B cell (primary cell): ENCODE results near the gene SEZ6L. TPM values are rescaled to one million over a fixed set of nuclear protein-coding genes. Genes with fewer than 3 reads are reported as not detected.

ENCODE experiments used
- ATAC-seq: fragments of 200-7000 bp; cut with Tn5 transposase; one replicate; pipeline ENCODE4 v1.10.0; 2021; ENCODE audit warnings: low read depth, mild to moderate bottlenecking, moderate number of reproducible peaks, moderate library complexity
- CTCF ChIA-PET: fragments of 350-600 bp; sonication (Branson Sonifier 250); formaldehyde crosslinking; loops from one replicate; lab custom pipeline; 2021; ENCODE audit warnings: antibody characterized with exemption, inconsistent platforms; lab: Charles Lee
- POLR2A ChIA-PET: fragments of 350-600 bp; sonication (Branson Sonifier 250); formaldehyde crosslinking; loops from one replicate; lab custom pipeline; 2021; ENCODE audit warnings: antibody characterized with exemption; lab: Charles Lee
- DNase-seq: peaks from one replicate; pipeline ENCODE4 v3.0.0; 2013
- H2AFZ ChIP-seq: 2 replicates; pipeline ENCODE4 v1.6.1; 2012; ENCODE audit warnings: mild to moderate bottlenecking, low read depth, low read length; ENCODE audit not compliant: insufficient read depth, poor library complexity, severe bottlenecking
- H3K27ac ChIP-seq, 2 donors: 1 replicate in 1 of 2; 2 replicates in 1 of 2; pipeline ENCODE4 v1.5.1; 2012 to 2013; ENCODE audit warnings: low read length in 2 of 2, mild to moderate bottlenecking in 2 of 2, moderate library complexity in 1 of 2
- H3K27me3 ChIP-seq, 4 experiments: fragments of 200-600 bp in 1 of 4; sonication (generic) in 1 of 4; replicated peaks in 1 of 4; 1 replicate in 2 of 4; 2 replicates in 2 of 4; pipeline versions ENCODE4 v1.6.1 to v1.7.0; 2013 to 2016; ENCODE audit warnings: low read length in 3 of 4, mild to moderate bottlenecking in 2 of 4, mixed read lengths in 1 of 4, moderate library complexity in 1 of 4; ENCODE audit not compliant: insufficient read depth in 4 of 4, control insufficient read depth in 3 of 4; ENCODE audit errors: control extremely low read depth in 1 of 4
- H3K36me3 ChIP-seq, 2 experiments: replicated peaks in 1 of 2; 1 replicate in 1 of 2; 2 replicates in 1 of 2; pipeline versions ENCODE4 v1.6.1 to v1.7.1; 2013; ENCODE audit warnings: low read length in 1 of 2; ENCODE audit not compliant: insufficient read depth in 2 of 2, control insufficient read depth in 1 of 2; ENCODE audit errors: control extremely low read depth in 1 of 2, extremely low read depth in 1 of 2
- H3K4me1 ChIP-seq, 2 donors: fragments of 200-600 bp in 1 of 2; sonication (generic) in 1 of 2; 1 replicate in 1 of 2; 2 replicates in 1 of 2; pipeline versions ENCODE4 v1.5.1 to v1.6.1; 2013 to 2017; ENCODE audit warnings: low read length in 2 of 2; ENCODE audit not compliant: control insufficient read depth in 2 of 2, insufficient read depth in 2 of 2
- H3K4me2 ChIP-seq: replicated peaks from 2 replicates; pipeline ENCODE3; 2012; ENCODE audit warnings: mild to moderate bottlenecking, low read depth, low read length; ENCODE audit not compliant: poor library complexity, severe bottlenecking
- H3K4me3 ChIP-seq, 5 experiments: fragments of 200-600 bp in 1 of 5; sonication (generic) in 1 of 5; 1 replicate in 3 of 5; 2 replicates in 2 of 5; pipeline versions ENCODE4 v1.5.1 to v1.7.0; 2011 to 2016; ENCODE audit warnings: low read length in 4 of 5, mild to moderate bottlenecking in 4 of 5, low read depth in 2 of 5, control low read depth in 1 of 5, moderate library complexity in 1 of 5; ENCODE audit not compliant: insufficient read depth in 1 of 5; ENCODE audit errors: control extremely low read depth in 1 of 5, extremely low read depth in 1 of 5
- H3K79me2 ChIP-seq: fragments of 200-600 bp; sonication (generic); one replicate; pipeline ENCODE4 v1.6.0; 2016; ENCODE audit warnings: low read length; ENCODE audit not compliant: control insufficient read depth, insufficient read depth
- H3K9ac ChIP-seq: fragments of 200-600 bp; sonication (generic); 2 replicates; pipeline ENCODE4 v1.6.1; 2017; ENCODE audit warnings: mild to moderate bottlenecking, low read length, moderate library complexity
- H3K9me3 ChIP-seq, 3 donors: one replicate each; pipeline versions ENCODE4 v1.6.1 to v1.7.1; 2013; ENCODE audit warnings: low read length in 2 of 3; ENCODE audit not compliant: control insufficient read depth in 2 of 3, insufficient read depth in 1 of 3; ENCODE audit errors: control extremely low read depth in 1 of 3
- H4K20me1 ChIP-seq: 2 replicates; pipeline ENCODE4 v1.6.0; 2012; ENCODE audit warnings: mild to moderate bottlenecking, low read length; ENCODE audit not compliant: insufficient read depth, control insufficient read depth, poor library complexity, severe bottlenecking
- H3K27ac Mint-ChIP-seq: one replicate; pipeline ENCODE4 v1.8.0; 2021; ENCODE audit warnings: mixed read lengths
- H3K27me3 Mint-ChIP-seq: one replicate; pipeline ENCODE4 v1.8.0; 2021; ENCODE audit warnings: mixed read lengths
- H3K4me1 Mint-ChIP-seq: one replicate; pipeline ENCODE4 v1.8.0; 2021; ENCODE audit warnings: mixed read lengths
- H3K4me3 Mint-ChIP-seq: one replicate; pipeline ENCODE4 v1.8.0; 2021; ENCODE audit warnings: mixed read lengths
- H3K9me3 Mint-ChIP-seq: one replicate; pipeline ENCODE4 v1.8.0; 2022; ENCODE audit warnings: mixed read lengths; ENCODE audit not compliant: insufficient read depth
- EZH2 ChIP-seq: IDR thresholded peaks from 2 replicates; pipeline ENCODE4 v1.6.1; 2012; ENCODE audit warnings: borderline replicate concordance, low read depth, mild to moderate bottlenecking, moderate library complexity, low read length; ENCODE audit not compliant: insufficient read depth, poor library complexity, severe bottlenecking
- WGBS: methylation state at CpG from one replicate; pipeline ENCODE4 v1.1.5; 2013; ENCODE audit warnings: missing lambda C conversion rate; ENCODE audit not compliant: insufficient coverage; 5-methylcytosine and 5-hydroxymethylcytosine counted together
- intact Hi-C: fragments of 100-400 bp; cut with micrococcal nuclease; formaldehyde crosslinking; loops from one replicate; pipeline ENCODE4 v1.10.0; 2022
- polyA plus RNA-seq: library from polyadenylated mRNA; depleted of rRNA; stranded (reverse); fragments of >200 nt; gene quantifications from 2 replicates; pipeline ENCODE4 v1.2.3, GENCODE V29; 2012
- total RNA-seq, 2 donors: library from RNA; stranded (reverse); fragments of 120-200 nt in 1 of 2; gene quantifications; 1 replicate in 1 of 2; 2 replicates in 1 of 2; pipeline versions ENCODE4 v1.2.3 to v1.2.4, GENCODE V29; 2013 to 2022
- TF ChIP-seq, protein P1 (sequence below): fragments of 200-600 bp; IDR thresholded peaks from one replicate; pipeline ENCODE4 v1.8.0; 2022; ENCODE audit warnings: antibody characterized with exemption, mild to moderate bottlenecking

Gene SEZ6L
- total and polyA plus RNA-seq, 2 donors (not counting 1 experiment from before 2014, with no cell fraction given), result 0.04 TPM; not detected in 1

DNA sequence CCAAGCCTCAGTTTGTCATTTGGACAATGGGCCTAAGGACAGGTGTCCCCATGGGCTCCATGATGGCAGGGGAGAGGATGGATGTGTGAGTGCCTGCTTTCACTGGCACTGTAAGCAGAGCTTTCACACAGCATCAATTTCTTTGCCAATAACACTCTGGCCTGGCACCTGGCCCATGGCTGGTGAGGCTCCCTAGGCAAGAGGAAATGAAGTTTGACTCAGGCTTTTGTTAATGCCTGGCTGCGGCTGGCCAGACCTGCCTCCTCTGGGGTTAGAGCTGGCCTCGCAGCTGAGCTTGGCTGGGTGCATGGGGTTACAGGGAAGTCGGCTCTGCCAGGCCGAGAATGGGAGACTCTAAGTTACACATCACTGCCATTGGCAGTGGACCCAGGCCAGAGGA lies 30.0 kb upstream of the SEZ6L start:
- POLR2A ChIA-PET, result no interaction called here
- 9% methylated on average over 3 of the region's 4 CpGs for WGBS
- Histone ChIP-seq H3K79me2 (no peaks in the 10 kb centered on the region), H3K9me3 (no peaks in the 10 kb centered on the region), H3K4me1 (no peaks in the 10 kb centered on the region), H3K9ac (no peak overlapping the region), H4K20me1 (no peaks in the 10 kb centered on the region), H2AFZ (no peak overlapping the region), H3K27ac (no peak overlapping the region), H3K4me2 (no peak overlapping the region), H3K36me3 (no peaks in the 10 kb centered on the region), H3K4me3 (no peak overlapping the region), H3K27me3 (peaks cover 0 to 7% (median 2%) of the 10 kb centered on the region in 4 experiments)
- no peak for TF ChIP-seq EZH2
- TF ChIP-seq, protein P1, sequence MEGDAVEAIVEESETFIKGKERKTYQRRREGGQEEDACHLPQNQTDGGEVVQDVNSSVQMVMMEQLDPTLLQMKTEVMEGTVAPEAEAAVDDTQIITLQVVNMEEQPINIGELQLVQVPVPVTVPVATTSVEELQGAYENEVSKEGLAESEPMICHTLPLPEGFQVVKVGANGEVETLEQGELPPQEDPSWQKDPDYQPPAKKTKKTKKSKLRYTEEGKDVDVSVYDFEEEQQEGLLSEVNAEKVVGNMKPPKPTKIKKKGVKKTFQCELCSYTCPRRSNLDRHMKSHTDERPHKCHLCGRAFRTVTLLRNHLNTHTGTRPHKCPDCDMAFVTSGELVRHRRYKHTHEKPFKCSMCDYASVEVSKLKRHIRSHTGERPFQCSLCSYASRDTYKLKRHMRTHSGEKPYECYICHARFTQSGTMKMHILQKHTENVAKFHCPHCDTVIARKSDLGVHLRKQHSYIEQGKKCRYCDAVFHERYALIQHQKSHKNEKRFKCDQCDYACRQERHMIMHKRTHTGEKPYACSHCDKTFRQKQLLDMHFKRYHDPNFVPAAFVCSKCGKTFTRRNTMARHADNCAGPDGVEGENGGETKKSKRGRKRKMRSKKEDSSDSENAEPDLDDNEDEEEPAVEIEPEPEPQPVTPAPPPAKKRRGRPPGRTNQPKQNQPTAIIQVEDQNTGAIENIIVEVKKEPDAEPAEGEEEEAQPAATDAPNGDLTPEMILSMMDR, result no peak
- intact Hi-C loops, result no loop called here
- Mint-ChIP-seq H3K9me3 (no peaks in the 10 kb centered on the region), H3K4me1 (no peaks in the 10 kb centered on the region), H3K27ac (no peak overlapping the region), H3K4me3 (no peak overlapping the region), H3K27me3 (peaks cover 22% of the 10 kb centered on the region)
- ATAC-seq (no peak), DNase-seq (no peak)
- CTCF ChIA-PET, result no interaction called here

DNA sequence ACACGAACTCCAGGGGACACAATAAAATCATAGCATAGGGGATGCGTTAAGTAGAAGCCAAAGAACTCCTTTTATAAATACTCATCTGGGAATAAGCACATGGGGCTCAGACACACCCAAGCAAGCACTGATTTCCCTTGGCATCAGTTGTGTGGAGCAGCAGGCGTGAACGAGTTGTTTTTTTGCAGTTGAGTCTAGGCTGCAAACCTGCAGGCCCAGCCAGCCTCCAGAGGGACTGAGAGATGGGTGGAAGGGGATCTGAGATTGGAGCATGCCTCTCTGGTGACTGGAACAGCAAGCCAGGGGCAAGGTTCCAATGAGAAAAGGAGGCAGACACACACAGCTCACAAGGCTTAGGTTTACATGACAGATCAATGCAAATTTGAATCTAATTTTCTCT lies 27.4 kb upstream of the SEZ6L start:
- peaks cover 0 to 7% (median under 1%) of the 10 kb centered on the region in 4 experiments for H3K27me3 ChIP-seq
- DNase-seq (no peak), ATAC-seq (no peak)
- TF ChIP-seq, protein P1, result no peak
- no peak for TF ChIP-seq EZH2
- no peaks in the 10 kb centered on the region for H3K79me2 ChIP-seq
- Mint-ChIP-seq H3K27ac (no peak overlapping the region), H3K4me3 (no peak overlapping the region), H3K27me3 (peaks cover 42% of the 10 kb centered on the region), H3K9me3 (no peaks in the 10 kb centered on the region), H3K4me1 (no peaks in the 10 kb centered on the region)
- POLR2A ChIA-PET, result no interaction called here
- H3K4me1 ChIP-seq, result no peaks in the 10 kb centered on the region
- H2AFZ ChIP-seq, result no peak overlapping the region
- no peaks in the 10 kb centered on the region for H4K20me1 ChIP-seq
- H3K9me3 ChIP-seq, result no peaks in the 10 kb centered on the region
- H3K4me2 ChIP-seq, result no peak overlapping the region
- no peaks in the 10 kb centered on the region for H3K36me3 ChIP-seq
- H3K9ac ChIP-seq, result no peak overlapping the region
- CTCF ChIA-PET, result no interaction called here
- no peak overlapping the region for H3K4me3 ChIP-seq
- H3K27ac ChIP-seq, result no peak overlapping the region
- intact Hi-C loops, result no loop called here
- WGBS, result 97% methylated on average over 4 of the region's 4 CpGs
